Lower leg skin (tissue), 4 donors: ENCODE data around the gene NEGR1. TPM values are rescaled to one million over a fixed set of nuclear protein-coding genes. Genes with fewer than 3 reads are reported as not detected.

ENCODE experiments used
- DNase-seq, 2 donors: peaks; one replicate each; pipeline ENCODE4 v3.0.0-alpha.2; 2019; ENCODE audit warnings: low spot score in 2 of 2
- H3K4me3 ChIP-seq: fragments of 200-600 bp; sonication (generic); 2 replicates; pipeline ENCODE4 v1.5.1; 2017; ENCODE audit warnings: mild to moderate bottlenecking, low read depth; ENCODE audit not compliant: poor library complexity, severe bottlenecking
- CTCF ChIP-seq, 3 donors: fragments of 450-650 bp; IDR thresholded peaks; one replicate each; pipeline ENCODE4 v1.5.1; 2016; ENCODE audit warnings: antibody characterized with exemption in 3 of 3, mild to moderate bottlenecking in 3 of 3, moderate library complexity in 2 of 3
- POLR2A ChIP-seq, 2 donors: fragments of 450-650 bp; IDR thresholded peaks; one replicate each; pipeline ENCODE4 v1.6.1; 2016 to 2017; ENCODE audit warnings: antibody characterized with exemption in 2 of 2, mild to moderate bottlenecking in 1 of 2, moderate library complexity in 1 of 2
- WGBS, 2 donors: methylation state at CpG; one replicate each; pipeline ENCODE4 v1.1.5; 2018; 5-methylcytosine and 5-hydroxymethylcytosine counted together
- intact Hi-C: fragments of 100-400 bp; cut with DNase I; formaldehyde crosslinking; loops from one replicate; pipeline ENCODE4 v1.15.0; 2023; ENCODE audit warnings: low total_unique reads
- total RNA-seq, 4 donors: library from RNA; depleted of rRNA; stranded (reverse); fragments of >200 nt; gene quantifications; one replicate each; pipeline ENCODE4 v1.1.0, GENCODE V29; 2016

NEGR1 gene
- total RNA-seq, 4 donors from 2014 or later, result 4.1 to 13.6 (median 6.0) TPM

- no peak for DNase-seq
- intact Hi-C loops, result no loop called here
- H3K4me3 ChIP-seq, result no peak overlapping the region
- WGBS, 2 donors, result 61 to 65% methylated on average over 3 of the region's 3 CpGs
- TF ChIP-seq CTCF (IDR thresholded peaks at IDR 0.05), result no peak
- no peak for TF ChIP-seq POLR2A (IDR thresholded peaks at IDR 0.05)
Observed at GRCh38 chr1:71488555-71489252, 793.6 kb downstream of the NEGR1 start.

- intact Hi-C loops, result no loop called here
- no peak for DNase-seq
- TF ChIP-seq CTCF (IDR thresholded peaks at IDR 0.05) (no peak), POLR2A (IDR thresholded peaks at IDR 0.05) (no peak)
- H3K4me3 ChIP-seq, result no peak overlapping the region
- WGBS, 2 donors, result 47 to 50% methylated on average over 2 of the region's 2 CpGs
Observed at GRCh38 chr1:71473331-71473730, 809.0 kb downstream of the NEGR1 start.

GRCh38 chr1:71465093-71465492 is 817.2 kb downstream of the NEGR1 start:
- DNase-seq, result no peak
- 76 to 79% methylated on average over 2 of the region's 2 CpGs for WGBS, 2 donors
- intact Hi-C loops, result no loop called here
- H3K4me3 ChIP-seq, result no peak overlapping the region
- no peak for TF ChIP-seq POLR2A (IDR thresholded peaks at IDR 0.05)
- no peak for TF ChIP-seq CTCF (IDR thresholded peaks at IDR 0.05)

- no peak for TF ChIP-seq CTCF (IDR thresholded peaks at IDR 0.05)
- TF ChIP-seq POLR2A (IDR thresholded peaks at IDR 0.05), result no peak
- H3K4me3 ChIP-seq, result no peak overlapping the region
- WGBS, 2 donors, result 63 to 95% methylated on average over 1 of the region's 1 CpG
- intact Hi-C loops, result no loop called here
- no peak for DNase-seq
Observed at GRCh38 chr1:71464016-71464415, 818.3 kb downstream of the NEGR1 start.

GRCh38 chr1:71463144-71463543 is 819.2 kb downstream of the NEGR1 start:
- intact Hi-C loops, result no loop called here
- no peak for DNase-seq
- no peak for TF ChIP-seq POLR2A (IDR thresholded peaks at IDR 0.05)
- no peak for TF ChIP-seq CTCF (IDR thresholded peaks at IDR 0.05)
- H3K4me3 ChIP-seq, result no peak overlapping the region
- 39% methylated on average over 5 of the region's 5 CpGs for WGBS, 2 donors

- TF ChIP-seq CTCF (IDR thresholded peaks at IDR 0.05), result no peak
- no peak for TF ChIP-seq POLR2A (IDR thresholded peaks at IDR 0.05)
- DNase-seq, result no peak
- no peak overlapping the region for H3K4me3 ChIP-seq
- intact Hi-C loops, result no loop called here
Observed at GRCh38 chr1:71462247-71462646, 820.1 kb downstream of the NEGR1 start.
